NCI-H2029 (cell line): Measurements from ENCODE around the gene DYNC2LI1.
"Not testable (repeated sequence)": the region's sequence is repeated elsewhere in the genome, so short reads cannot be mapped to it uniquely, and the experiment has no call there.

Experiments used
- DNase-seq: peaks from one replicate; lab custom pipeline; 2025; lab: John Stamatoyannopoulos, UW

DYNC2LI1 gene

DNA sequence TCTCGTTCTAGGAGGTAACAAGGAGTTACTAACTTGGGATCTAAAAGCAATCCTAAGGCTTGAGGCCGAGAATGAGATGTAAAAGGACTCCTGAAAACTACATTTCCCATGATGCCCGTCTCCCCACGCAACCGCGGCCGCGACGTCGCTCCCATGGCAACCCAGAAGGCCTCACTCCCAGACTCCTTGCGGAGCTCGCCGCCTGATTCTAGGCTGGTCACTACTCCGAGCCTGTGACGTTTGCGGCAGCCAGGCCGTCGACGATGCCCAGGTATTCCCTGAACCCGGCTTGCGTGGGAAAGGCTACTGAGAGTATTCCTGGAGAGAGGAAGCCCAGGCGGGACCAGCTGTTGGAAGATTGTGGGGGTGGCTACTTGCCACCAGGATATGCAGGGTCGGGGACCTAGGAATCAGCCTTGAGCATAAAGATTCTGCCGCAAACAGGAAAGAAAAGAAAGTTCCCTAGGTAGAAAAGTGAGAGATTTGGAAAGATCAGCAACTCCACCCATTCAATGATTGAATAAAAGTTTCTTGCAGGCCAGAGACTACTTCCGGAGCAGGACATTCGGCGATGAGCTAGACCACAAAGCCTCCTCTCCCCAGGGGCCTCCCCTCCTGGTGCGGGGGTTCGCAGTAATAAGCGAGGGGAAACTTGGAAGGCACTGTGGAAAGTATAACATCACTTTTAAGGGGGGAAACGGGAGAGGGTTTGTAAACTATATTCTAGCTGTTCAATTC, at the start of gene DYNC2LI1:
DYNC2LI1 (plus strand) TSS at position 164 of the 738 bp plus-strand sequence; CDS start at position 264, 100 bp downstream.
- DNase-seq: peak; percentile 79

DNA sequence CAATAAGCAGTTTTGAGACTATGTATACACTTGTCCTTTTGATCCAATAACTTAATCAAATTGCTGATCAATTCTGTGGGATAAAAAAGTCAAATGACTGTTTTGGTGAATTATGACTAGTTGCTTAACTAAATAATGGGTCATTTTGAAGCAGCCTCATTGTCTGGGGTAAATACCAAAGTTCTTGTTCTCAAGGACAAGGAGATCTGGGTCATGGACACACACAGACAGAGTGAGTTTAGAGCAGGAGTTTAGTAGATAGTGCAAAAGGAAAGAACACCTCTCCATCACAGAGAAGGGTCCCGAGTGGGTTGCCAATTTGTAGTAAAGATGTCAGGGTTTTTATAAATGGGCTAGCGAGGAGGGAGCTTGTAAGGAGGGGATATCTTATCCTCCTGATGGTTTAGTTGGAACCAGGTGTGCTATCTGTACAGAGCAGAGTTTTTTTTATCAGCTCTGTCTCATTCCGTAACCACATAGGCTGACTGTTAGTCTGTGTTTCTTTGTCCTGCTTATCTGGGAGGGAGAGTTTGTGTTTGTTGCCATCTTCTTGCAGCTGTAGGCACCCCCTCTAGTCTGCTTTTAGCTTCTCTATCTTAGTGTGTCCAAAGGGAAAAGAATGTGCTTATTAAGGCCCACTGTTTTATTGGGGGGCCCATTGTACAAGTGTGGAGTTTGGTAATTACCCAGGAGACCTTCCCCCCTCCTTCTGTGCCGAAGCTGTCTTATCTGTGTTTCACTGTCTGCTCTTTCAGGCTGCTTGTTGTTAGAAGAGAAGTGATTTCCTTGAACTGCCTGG, 48.9 kb upstream of the DYNC2LI1 start:
- no peak for DNase-seq

DNA sequence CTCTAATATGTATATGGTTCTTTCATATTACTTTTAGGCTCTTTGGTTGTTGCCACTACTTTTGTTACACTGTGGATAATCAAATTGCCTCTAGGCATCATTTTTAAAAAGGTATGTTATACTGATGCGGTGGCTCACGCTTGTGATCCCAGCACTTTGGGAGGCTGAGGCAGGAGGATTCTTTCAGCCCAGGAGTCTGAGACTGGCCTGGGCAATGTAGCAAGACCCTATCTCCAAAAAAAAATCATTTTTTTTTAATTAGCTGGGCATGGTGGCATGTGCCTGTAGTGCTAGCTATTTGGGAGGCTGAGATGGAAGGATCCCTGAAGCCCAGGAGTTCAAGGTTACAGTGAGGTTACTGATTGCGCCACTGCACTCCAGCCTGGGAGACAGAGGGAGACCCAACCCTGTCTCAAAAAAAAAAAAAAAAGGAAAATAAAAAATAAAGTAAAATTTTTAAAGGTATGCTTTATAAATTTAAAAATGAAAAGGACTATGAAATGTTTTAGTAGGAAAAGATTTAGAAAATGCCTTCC, 48.1 kb upstream of the DYNC2LI1 start:
- no peak for DNase-seq

DNA sequence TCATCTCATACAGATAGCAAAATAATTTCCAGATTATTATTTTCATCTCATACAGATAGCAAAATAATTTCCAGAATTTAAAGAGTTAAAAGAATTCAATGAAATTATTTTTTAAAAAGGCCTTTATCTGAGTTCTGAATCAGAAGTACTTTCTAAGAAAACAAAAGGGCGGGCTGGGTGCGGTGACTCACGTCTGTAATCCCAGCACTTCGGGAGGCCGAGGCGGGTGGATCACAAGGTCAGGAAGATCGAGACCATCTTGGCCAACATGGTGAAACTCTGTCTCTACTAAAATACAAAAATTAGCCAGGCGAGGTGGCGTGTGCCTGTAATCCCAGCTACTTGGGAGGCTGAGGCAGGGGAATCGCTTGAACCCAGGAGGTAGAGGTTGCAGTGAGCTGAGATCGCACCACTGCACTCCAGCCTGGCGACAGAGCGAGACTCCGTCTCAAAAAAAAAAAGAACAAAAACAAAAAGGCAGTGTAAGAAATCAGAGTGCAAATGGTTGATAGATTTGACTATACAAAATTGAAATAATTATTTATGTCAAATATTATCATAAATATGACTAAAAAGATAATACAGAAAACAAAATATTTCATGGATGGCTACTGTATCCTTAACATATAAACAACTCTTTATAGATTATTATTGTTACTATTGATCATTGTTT, 46.7 kb upstream of the DYNC2LI1 start:
- DNase-seq: not testable (repeated sequence)

DNA sequence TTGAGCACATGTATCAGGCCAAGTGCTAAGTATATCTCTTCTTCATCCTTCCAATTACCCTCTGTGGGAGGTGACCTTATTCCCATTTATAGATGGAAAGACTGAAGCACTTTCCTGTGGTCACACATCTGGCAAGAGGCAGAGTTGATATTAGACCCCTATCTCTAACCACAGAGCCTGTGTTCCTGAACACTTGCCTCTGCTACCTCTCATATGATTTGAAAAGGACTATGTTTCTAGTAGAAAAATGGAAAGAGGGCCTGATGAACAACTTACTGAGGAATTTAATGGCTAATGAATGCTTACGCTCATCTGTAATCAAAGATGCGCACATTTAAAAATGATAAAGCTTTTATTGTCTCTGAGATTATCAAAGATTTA, 46.2 kb upstream of the DYNC2LI1 start:
- no peak for DNase-seq

DNA sequence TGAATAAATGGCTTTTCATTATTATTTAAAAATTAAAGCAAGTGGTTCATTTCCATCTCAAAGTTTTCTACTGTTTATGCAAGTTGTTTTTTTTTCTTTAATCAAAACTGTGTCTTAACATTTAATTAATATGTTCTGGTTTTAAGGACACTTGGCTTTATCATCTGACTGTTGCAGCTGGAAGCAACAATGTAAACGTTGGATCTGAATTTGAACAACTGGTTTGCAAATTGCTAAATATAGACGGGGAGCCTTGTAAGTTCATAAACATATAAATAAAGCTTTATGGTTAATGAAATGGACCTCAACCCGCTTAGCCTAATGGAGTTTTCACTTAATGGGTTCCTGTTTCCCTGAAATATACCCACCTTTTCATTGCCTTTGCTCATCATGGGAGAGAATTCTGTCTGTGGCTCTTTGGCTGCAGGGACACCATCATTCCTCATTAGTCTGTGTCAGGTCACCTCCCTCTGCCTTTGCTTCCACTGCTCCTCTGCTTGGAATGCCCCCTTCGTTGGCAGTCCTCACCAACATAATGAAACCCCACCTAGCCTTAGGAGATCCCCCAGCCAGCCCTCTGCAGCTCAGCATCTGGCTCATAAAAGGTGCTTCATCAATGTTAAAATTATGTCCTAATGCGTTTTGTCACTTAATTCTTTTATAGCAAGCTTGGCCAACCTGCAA, 44.2 kb upstream of the DYNC2LI1 start:
- DNase-seq: no peak

DNA sequence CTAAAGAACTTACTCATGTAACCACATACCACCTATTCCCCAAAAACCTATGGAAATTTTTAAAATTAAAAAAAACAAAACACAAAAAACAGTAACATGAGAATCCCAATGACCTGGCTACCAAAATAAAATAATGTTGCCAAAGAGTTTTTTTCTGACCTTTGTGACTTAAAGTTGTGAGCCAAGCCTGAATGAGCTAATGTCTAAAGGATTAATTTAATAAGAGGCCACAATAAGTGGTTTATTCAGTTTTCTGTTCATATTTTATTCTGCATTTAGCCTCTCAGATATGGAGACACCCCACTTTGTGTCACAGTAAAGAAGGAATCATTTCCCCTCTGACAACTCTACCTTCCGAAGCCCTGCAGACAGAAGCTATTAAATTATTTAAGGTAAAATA, 42.6 kb upstream of the DYNC2LI1 start:
- DNase-seq: no peak

DNA sequence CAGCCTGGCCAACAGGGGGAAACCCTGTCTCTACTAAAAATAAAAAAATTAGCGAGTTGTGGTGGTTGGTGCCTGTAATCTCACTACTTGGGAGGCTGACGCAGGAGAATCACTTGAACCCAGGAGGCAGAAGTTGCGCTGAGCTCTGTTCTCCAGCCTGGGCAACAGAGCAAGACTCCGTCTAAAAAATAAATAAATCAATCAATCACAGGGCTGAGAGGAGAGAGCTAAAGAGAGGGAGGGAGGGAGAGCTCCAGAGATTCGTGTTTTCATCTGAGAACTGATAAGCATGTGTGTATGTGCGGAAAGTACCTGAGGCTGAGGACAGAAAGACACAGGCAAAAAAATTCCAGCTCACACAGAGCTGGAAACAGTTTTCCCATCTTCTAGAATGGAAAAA, 37.2 kb upstream of the DYNC2LI1 start:
- no peak for DNase-seq

DNA sequence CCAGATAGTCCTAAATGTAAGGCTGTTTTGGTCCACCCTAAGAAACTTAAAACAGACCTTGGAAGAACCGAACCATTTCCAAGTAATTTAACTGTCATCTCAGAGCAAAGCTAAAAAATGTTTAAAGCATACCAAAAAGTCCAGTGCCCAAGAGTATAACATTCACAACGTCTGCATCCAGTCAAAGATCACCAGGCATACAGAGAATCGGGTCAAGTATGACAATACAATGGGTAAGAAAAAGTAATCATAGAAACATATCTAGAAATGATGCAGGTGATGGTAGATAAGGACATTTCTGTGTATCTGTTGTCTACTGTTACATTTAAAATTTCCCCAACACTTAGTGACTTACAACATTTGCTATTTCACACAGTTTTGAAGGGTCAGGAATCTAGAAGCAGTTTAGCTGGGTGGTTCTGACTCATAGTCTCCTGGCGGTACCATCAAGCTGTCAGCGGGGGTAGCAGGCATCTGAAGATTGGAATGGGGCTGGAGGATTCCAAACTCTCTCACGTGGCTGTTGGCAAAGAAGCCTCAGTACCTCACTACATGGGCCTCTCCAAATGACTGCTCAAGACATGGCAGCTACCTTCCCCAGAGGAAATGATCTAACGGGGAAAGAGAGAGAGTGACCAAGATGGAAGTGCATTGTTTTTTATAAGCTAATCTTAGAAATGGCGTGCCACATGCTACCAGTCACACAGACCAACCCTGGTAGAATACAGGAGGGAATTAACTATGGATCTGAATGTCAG, 36.6 kb upstream of the DYNC2LI1 start:
- no peak for DNase-seq

DNA sequence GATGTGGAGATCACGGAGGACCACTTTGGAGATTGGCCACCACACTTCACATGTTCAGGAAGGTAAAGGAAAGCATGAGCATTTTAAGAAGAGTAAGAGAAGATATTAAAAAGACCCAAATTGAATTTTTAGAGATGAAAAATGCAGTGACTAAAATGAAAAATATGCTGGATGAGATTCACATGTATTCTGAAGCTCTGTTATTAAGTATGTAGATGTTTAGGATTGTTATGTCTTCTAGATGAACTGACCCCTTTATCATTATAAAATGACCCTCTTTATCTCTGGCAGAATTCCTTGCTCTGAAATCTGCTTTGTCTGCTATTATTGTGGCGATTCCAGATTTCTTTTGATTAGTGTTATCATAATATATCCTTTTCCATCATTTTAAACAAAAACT, 36.0 kb upstream of the DYNC2LI1 start:
- DNase-seq: no peak

DNA sequence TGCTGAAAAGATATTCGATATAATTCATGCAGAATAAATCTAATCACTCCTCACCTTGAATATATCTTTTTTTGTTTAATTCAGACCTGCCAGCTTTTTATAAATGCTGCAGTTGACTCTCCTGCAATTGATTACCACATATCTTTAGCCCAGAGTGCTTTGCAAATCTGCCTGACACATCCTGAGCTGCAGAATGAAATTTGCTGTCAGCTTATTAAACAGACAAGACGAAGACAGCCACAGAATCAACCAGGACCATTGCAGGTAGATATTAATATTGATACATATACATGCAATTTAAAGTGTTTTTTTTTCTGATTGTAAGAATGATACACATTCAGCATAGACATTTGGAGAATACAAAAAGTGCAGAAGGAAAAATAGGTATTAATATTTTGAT, 35.6 kb upstream of the DYNC2LI1 start:
- DNase-seq: no peak

DNA sequence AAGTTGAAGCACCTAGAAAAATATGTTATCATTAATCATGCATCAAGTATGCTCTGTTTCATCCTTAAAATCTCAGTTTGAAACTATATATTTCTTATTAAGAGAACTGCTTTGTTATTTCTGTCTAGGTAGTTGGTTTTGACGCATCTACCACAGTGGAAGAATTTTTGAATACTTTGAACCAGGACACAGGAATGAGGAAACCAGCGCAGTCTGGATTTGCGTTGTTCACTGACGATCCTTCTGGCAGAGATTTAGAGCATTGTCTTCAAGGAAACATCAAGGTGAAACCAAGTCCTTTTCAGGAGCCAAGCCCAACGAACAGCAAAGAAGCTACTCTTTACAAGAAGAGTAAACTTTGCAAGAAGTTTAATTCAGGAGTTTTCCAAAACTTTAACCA, 30.1 kb upstream of the DYNC2LI1 start:
- DNase-seq: no peak

DNA sequence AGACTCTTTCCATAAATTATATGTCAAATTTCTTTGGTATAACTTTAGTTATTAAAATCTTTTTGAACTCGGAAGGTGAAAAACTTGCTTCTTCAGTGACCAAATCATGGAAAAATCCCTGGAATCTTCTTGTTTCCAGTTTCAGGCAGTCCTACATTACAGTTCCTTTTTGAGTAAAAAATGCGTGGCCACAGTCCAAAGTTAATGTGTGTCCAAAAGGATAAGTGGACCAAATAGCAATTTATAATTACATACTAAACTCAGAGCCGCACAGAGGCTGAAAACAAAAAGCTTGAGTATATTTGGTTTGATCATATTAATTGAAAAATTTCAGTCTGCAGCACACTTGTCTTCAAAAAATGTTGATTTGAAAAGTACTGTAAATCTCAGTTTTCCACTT, 28.4 kb upstream of the DYNC2LI1 start:
- DNase-seq: no peak

DNA sequence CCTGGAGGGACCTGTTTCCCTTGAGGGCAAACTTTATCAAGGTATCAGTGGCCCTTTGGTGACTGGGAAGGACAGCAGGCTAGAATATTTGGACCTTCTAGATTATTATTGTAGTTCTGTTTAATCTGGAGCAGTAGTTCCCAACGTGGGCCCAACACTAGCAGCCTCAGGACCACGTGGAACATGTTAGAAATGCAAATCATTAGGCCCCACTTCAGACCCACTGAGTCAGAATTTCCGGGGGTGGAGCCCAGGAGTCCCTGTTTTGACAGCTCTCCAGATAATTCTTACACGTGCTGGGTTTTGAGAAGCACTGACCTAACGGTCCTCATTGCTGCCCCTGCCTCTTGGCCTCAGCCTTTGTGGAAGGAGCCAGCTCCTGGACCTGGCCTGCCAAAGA, 25.5 kb upstream of the DYNC2LI1 start:
- DNase-seq: no peak

DNA sequence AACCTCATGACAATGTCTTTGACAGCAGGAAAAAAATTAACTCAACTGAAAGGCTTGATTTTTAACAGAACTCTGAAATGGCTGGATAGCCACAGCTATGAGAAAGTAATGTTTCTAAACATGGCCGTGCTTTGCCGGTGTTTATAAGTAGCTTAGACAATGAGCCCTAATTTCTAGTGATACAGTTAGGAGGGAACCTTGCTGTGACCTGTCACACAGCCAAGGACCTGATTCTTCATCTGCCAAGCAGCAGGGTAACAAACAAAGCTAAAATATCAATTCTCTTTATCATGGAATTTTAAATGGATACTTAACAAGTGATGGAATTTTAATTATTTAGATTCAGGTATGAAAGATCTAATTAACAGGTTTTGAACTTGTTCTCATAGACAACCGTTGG, 24.3 kb upstream of the DYNC2LI1 start:
- no peak for DNase-seq

DNA sequence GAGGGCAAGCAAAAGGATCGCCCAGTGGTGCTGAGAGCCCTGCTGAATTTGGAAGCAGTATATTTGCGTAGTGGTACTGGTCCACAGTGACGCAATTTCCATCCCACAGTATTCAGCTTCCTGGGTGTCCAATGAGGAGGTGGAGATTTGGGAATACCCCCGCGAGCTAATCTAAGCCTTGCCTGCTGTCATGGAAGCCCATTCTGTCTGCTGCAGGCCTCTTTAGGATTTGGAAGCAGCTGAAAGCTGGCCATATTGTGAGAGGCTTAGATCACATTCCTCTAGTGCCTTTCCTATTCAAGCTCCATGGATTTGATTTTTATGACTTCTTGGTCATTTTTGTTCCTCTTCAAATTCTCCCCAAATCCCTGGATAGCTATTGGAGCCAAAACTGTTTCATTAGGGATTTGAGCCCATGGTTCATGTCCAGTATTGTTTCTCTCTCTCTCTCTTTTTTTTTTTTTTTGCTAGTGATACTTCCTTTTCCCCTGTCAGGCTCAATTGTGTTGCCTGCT, 22.3 kb upstream of the DYNC2LI1 start:
- no peak for DNase-seq

DNA sequence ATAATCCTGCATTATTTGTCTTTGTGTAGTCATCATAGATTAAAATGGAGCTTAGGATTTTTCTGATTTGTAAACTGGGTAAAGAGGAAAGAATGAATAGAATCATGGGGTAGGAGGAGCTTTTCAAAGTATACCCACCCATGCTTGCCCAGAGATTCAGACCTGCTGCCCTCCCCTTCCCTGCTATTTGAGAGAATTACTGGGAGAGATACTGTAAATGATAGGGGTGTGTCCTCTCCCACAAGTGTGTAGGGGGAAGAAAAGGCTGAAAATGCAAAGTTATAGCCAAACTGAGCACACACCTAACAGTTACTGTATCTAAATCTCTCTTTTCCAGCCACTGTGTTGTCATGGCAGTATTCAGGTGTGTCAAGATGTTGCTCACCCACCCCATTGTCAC, 21.5 kb upstream of the DYNC2LI1 start:
- no peak for DNase-seq

DNA sequence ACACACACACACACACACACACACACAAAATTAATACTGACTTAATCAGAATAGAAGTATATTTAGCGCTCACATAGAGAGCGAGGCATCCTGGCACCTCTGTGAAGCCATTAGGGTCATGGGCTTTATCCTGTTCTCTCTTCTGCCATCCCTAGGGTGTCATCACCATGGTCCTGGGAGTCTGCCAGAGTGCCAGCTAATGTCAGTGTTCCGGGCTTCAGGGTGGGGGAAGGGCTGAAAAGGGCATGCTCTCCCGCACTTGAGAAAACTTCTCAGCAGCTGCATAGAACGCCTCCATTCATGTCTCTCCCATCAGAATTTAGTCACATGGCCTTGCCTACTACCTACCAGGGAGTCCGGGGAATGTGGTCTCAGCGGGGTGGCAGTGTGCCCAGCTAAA, 19.7 kb upstream of the DYNC2LI1 start:
- no peak for DNase-seq

DNA sequence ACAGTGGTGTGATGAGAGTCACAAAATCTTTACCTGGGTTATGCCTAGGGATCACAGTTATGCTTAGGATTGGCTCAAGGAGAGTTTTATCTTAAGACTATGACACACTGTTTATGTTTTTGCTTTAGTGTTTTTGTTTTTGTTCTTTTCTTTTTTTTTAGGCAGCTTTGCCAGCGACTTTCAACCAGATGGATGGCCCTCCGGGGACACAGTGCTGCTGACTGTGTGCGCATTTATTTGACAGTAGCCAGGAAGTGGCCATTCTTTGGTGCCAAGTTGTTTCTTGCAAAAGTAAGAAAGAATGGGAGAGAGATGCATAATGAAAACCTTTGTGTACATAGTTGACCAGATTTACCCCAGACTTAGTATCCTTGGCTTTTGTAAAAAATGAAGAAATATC, 15.1 kb upstream of the DYNC2LI1 start:
- no peak for DNase-seq

DNA sequence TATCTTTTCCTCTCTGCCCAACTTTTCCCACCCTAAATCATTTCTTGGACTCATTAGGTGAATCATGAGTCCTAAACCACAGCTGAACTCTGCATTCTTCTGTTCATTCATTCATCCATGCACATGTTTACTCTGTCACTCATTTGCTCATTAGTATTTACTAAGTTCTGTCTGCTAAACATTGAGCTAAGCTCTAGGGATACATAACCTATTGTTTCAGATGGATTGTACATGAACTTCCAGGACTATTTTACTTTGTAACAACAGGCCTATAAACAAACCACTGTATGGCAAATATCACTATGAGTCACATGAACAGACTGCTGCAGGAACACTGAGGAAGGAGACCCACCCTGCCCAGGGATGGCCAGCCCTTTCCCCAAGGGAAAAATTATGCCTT, 14.6 kb upstream of the DYNC2LI1 start:
- no peak for DNase-seq

DNA sequence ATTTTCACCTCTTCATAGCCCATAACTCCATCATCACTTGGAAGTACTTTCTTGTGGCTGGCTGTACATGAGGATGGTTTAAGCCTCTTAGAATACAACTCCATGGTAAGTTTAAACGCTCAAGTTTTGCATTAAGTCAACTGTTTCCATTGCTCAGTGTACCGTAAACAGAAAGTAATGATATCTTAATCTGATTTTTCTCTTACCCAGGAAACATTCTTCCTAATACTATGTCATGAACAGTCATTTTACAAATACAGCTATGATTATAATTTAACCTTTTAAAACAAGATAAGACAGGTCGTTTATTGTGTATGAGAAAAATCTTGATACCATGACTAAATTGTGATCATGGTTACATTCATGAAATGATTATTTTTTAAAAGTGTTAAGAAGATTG, 11.6 kb upstream of the DYNC2LI1 start:
- no peak for DNase-seq
